ENCODE data around the gene IPPK. TPM values are rescaled to one million over a fixed set of nuclear protein-coding genes. Genes with fewer than 3 reads are reported as not detected.

IPPK gene
- total RNA-seq, 1 experiment from 2014 or later = 10.6 TPM

DNA sequence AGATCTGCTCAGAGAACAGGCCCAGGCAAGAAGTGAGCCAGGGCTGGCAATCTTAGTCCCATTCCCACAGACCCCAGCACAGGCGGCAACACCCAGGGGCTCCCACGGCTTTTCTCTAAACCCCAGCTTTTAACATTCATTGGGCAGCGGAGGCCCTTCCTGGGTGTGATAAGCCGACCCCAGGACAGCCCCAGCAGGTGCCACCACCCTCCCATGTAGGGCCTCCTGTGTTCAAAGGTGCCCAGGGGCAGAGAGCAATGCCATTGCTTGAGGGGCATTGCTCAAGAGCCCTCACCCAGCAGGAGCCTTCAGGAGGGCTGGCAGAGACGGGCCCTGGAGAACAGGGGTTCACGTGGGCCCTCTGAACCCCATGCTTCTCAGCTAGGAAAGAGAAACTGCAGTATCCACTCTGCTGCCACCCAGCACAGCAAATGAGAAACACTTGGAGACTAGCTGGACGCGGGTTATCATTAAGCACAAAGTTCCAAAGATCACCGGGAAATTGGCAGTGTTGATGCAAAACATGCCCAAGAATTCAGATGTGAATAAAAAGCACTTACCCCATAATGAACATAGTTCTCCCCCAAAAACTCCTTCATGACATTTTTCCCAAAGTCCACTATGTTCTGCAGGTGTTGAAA, 13.9 kb downstream of the IPPK start:
- Histone ChIP-seq H3K4me3 (ENCODE audit: low read length) (no peak overlapping the region), H3K4me1 (ENCODE audit: insufficient read depth, low read length) (peaks cover 11% of the 10 kb centered on the region), H2AFZ (ENCODE audit: low read length) (no peak overlapping the region), H3K27me3 (ENCODE audit: low read length) (no peaks in the 10 kb centered on the region), H3K4me2 (ENCODE audit: low read length) (no peak overlapping the region), H3K9ac (ENCODE audit: low read length) (no peak overlapping the region), H3K79me2 (ENCODE audit: low read length) (peaks cover 37% of the 10 kb centered on the region), H3K9me2 (replicated peaks; ENCODE audit: low read length) (no peaks in the 10 kb centered on the region), H4K20me1 (ENCODE audit: low read length) (no peaks in the 10 kb centered on the region), H3F3A (ENCODE audit: low read length, unreplicated experiment) (no peaks in the 10 kb centered on the region), H3K36me3 (ENCODE audit: low read depth, low read length) (peaks cover 11% of the 10 kb centered on the region; the same call in 1 of the 2 replicates), H3K9me3 (ENCODE audit: low read length) (no peaks in the 10 kb centered on the region), H3K27ac (ENCODE audit: low read length) (no peak overlapping the region)
- ATAC-seq (no peak), DNase-seq (no peak)
- BruUV-seq (replicated peaks) = no TSS peak
- POLR2A ChIA-PET (ENCODE audit: unreplicated experiment) = no interaction called here
- TF ChIP-seq EZH2 (IDR thresholded peaks at IDR 0.05; ENCODE audit: low read length, unreplicated experiment) (no peak), EZH2phosphoT487 (IDR thresholded peaks at IDR 0.05; ENCODE audit: borderline replicate concordance, low read length) (no peak)
- TF ChIP-seq, protein P1, sequence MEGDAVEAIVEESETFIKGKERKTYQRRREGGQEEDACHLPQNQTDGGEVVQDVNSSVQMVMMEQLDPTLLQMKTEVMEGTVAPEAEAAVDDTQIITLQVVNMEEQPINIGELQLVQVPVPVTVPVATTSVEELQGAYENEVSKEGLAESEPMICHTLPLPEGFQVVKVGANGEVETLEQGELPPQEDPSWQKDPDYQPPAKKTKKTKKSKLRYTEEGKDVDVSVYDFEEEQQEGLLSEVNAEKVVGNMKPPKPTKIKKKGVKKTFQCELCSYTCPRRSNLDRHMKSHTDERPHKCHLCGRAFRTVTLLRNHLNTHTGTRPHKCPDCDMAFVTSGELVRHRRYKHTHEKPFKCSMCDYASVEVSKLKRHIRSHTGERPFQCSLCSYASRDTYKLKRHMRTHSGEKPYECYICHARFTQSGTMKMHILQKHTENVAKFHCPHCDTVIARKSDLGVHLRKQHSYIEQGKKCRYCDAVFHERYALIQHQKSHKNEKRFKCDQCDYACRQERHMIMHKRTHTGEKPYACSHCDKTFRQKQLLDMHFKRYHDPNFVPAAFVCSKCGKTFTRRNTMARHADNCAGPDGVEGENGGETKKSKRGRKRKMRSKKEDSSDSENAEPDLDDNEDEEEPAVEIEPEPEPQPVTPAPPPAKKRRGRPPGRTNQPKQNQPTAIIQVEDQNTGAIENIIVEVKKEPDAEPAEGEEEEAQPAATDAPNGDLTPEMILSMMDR (conservative IDR thresholded peaks at IDR 0.05; ENCODE audit: low read depth, low read length) = no peak
- intact Hi-C loops (cut with micrococcal nuclease) = no loop called here
- CTCF ChIA-PET = no interaction called here

DNA sequence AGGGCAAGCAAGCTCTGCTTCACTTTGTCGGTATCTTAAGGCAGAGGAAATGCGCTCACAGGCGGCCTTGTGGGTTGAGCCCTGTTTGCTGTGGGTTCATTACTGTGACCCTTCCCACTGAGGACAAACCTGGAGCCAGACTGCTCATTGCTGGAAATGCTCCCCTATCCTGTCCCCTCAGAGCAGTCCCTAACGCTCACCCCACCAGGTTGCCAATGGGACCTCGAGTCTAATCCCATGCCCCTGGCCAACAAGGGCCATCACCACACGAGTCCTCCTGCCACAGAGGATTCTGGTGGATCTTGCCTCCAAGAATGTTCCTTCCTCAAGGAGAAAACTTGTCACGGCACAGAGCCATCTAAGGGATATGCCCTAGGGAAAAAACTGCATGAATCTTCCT, 14.6 kb downstream of the IPPK start:
- ATAC-seq (no peak; the same call in 1 of the 2 replicates), DNase-seq (no peak)
- Histone ChIP-seq H3K9me2 (replicated peaks; ENCODE audit: low read length) (no peaks in the 10 kb centered on the region), H3K4me1 (ENCODE audit: insufficient read depth, low read length) (peaks cover 11% of the 10 kb centered on the region), H3F3A (ENCODE audit: low read length, unreplicated experiment) (no peaks in the 10 kb centered on the region), H3K79me2 (ENCODE audit: low read length) (peaks cover 30% of the 10 kb centered on the region), H2AFZ (ENCODE audit: low read length) (no peak overlapping the region), H3K4me2 (ENCODE audit: low read length) (no peak overlapping the region), H3K27ac (ENCODE audit: low read length) (no peak overlapping the region), H3K27me3 (ENCODE audit: low read length) (no peaks in the 10 kb centered on the region), H3K4me3 (ENCODE audit: low read length) (no peak overlapping the region), H3K9me3 (ENCODE audit: low read length) (no peaks in the 10 kb centered on the region), H3K9ac (ENCODE audit: low read length) (no peak overlapping the region), H4K20me1 (ENCODE audit: low read length) (no peaks in the 10 kb centered on the region), H3K36me3 (ENCODE audit: low read depth, low read length) (peaks cover 11% of the 10 kb centered on the region; the same call in 1 of the 2 replicates)
- TF ChIP-seq, protein P1 (conservative IDR thresholded peaks at IDR 0.05; ENCODE audit: low read depth, low read length) = no peak
- TF ChIP-seq EZH2 (IDR thresholded peaks at IDR 0.05; ENCODE audit: low read length, unreplicated experiment) = no peak
- TF ChIP-seq EZH2phosphoT487 (IDR thresholded peaks at IDR 0.05; ENCODE audit: borderline replicate concordance, low read length) = no peak
- BruUV-seq (replicated peaks) = no TSS peak
- CTCF ChIA-PET = no interaction called here
- intact Hi-C loops (cut with micrococcal nuclease) = no loop called here
- POLR2A ChIA-PET (ENCODE audit: unreplicated experiment) = no interaction called here

DNA sequence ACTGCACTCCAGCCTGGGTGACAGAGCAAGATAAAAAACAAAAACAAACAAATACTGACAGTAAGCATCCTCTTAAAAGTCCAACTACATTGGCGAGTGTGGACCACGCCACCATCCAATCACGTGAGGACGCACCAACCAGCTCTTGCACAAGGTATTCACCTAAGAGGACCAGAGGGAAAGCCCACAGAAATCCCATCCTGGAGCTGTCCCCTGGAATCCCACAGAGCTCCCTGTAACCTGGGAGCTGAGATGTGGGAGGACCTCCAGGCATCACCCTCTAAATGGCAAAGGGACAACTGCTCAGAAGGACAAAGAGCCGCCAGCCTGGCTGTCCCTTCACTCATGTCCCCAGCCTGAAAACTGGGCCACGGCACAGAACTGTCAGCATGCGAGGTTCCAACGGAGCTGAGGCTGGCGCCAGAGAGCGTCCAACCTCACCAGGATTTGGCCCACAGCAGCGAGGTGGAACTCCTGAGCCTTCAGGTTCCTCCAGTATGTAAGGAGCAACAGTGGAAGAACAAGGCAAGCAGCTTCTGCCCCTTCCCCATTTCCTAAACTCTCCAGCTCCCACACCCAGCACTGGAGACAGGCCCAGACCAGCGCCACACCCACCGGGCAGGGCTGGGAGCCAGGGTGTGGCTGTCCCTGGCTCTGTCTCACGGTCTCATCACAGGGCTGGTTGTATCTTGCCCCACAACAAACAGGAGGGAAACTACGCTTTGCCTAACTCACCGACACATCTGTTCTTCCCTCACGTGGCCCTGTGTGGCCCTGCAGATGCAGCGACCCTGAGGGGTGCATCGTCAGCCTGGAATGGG, 15.2 kb downstream of the IPPK start:
- peaks cover 11% of the 10 kb centered on the region for H3K4me1 ChIP-seq (ENCODE audit: insufficient read depth, low read length)
- no peaks in the 10 kb centered on the region for H3K27me3 ChIP-seq (ENCODE audit: low read length)
- ATAC-seq (peak; percentile 88), DNase-seq (peak; percentile 22)
- H3K9me3 ChIP-seq (ENCODE audit: low read length) = no peaks in the 10 kb centered on the region
- no peaks in the 10 kb centered on the region for H3F3A ChIP-seq (ENCODE audit: low read length, unreplicated experiment)
- intact Hi-C loops (cut with micrococcal nuclease) = no loop called here
- no TSS peak for BruUV-seq (replicated peaks)
- no peaks in the 10 kb centered on the region for H4K20me1 ChIP-seq (ENCODE audit: low read length)
- CTCF ChIA-PET = no interaction called here
- H3K9ac ChIP-seq (ENCODE audit: low read length) = no peak overlapping the region
- H3K9me2 ChIP-seq (replicated peaks; ENCODE audit: low read length) = no peaks in the 10 kb centered on the region
- H3K27ac ChIP-seq (ENCODE audit: low read length) = no peak overlapping the region
- POLR2A ChIA-PET (ENCODE audit: unreplicated experiment) = no interaction called here
- no peak overlapping the region for H2AFZ ChIP-seq (ENCODE audit: low read length)
- no peak overlapping the region for H3K4me3 ChIP-seq (ENCODE audit: low read length)
- peaks cover 11% of the 10 kb centered on the region; the same call in 1 of the 2 replicates for H3K36me3 ChIP-seq (ENCODE audit: low read depth, low read length)
- no peak for TF ChIP-seq EZH2phosphoT487 (IDR thresholded peaks at IDR 0.05; ENCODE audit: borderline replicate concordance, low read length)
- peaks cover 23% of the 10 kb centered on the region for H3K79me2 ChIP-seq (ENCODE audit: low read length)
- no peak overlapping the region for H3K4me2 ChIP-seq (ENCODE audit: low read length)
